Caco-2 (cell line): ENCODE results near the gene CARM1. TPM values are rescaled to one million over a fixed set of nuclear protein-coding genes. Genes with fewer than 3 reads are reported as not detected.

Experiments used
- BruUV-seq: library from RNA; stranded (reverse); fragments of 400-500 nt; replicated peaks from 2 replicates; lab custom pipeline; 2021; lab: Mats Ljungman, UMichigan
- CTCF ChIA-PET: fragments of 300-600 bp; sonication (Branson Sonifier 250); formaldehyde crosslinking; loops from one replicate; lab custom pipeline; 2022; ENCODE audit warnings: antibody characterized with exemption; lab: Charles Lee
- POLR2A ChIA-PET: fragments of 300-600 bp; sonication (Branson Sonifier 250); formaldehyde crosslinking; loops from one replicate; lab custom pipeline; 2022; ENCODE audit warnings: antibody characterized with exemption; lab: Charles Lee
- DNase-seq, 2 experiments: peaks; one replicate each; pipeline versions ENCODE4 v3.0.0 to v3.0.0-alpha.2; 2020 to 2022
- H3K27me3 ChIP-seq: replicated peaks from 2 replicates; pipeline ENCODE4 v1.6.0; 2011; ENCODE audit warnings: low read length; ENCODE audit not compliant: control insufficient read depth, insufficient read depth
- H3K36me3 ChIP-seq: 2 replicates; pipeline ENCODE4 v1.5.1; 2011; ENCODE audit warnings: low read length; ENCODE audit not compliant: control insufficient read depth, insufficient read depth
- H3K4me1 ChIP-seq: fragments of 250-450 bp; sonication (Bioruptor Pico); 2 replicates; pipeline ENCODE4 v1.5.1; 2020; ENCODE audit warnings: mild to moderate bottlenecking
- H3K4me3 ChIP-seq: 2 replicates; pipeline ENCODE4 v1.5.1; 2011; ENCODE audit warnings: low read depth, mild to moderate bottlenecking, control low read depth, low read length
- H3K9me3 ChIP-seq: fragments of 250-450 bp; sonication (Bioruptor Pico); 2 replicates; pipeline ENCODE4 v1.5.1; 2020; ENCODE audit warnings: mild to moderate bottlenecking, moderate library complexity
- H3K27ac Mint-ChIP-seq: one replicate; pipeline ENCODE4 v1.8.0; 2022; ENCODE audit warnings: mixed read lengths; ENCODE audit not compliant: unreplicated experiment
- H3K27me3 Mint-ChIP-seq: one replicate; pipeline ENCODE4 v1.8.0; 2022; ENCODE audit warnings: mixed read lengths; ENCODE audit not compliant: insufficient read depth, unreplicated experiment
- H3K36me3 Mint-ChIP-seq: one replicate; pipeline ENCODE4 v1.8.0; 2022; ENCODE audit warnings: mild to moderate bottlenecking, mixed read lengths; ENCODE audit not compliant: insufficient read depth, unreplicated experiment
- H3K4me1 Mint-ChIP-seq: one replicate; pipeline ENCODE4 v1.8.0; 2022; ENCODE audit warnings: low read depth, mixed read lengths; ENCODE audit not compliant: unreplicated experiment
- H3K4me3 Mint-ChIP-seq: one replicate; pipeline ENCODE4 v1.8.0; 2022; ENCODE audit warnings: mild to moderate bottlenecking, moderate library complexity, mixed read lengths; ENCODE audit not compliant: unreplicated experiment
- H3K9me3 Mint-ChIP-seq: one replicate; pipeline ENCODE4 v1.8.0; 2022; ENCODE audit warnings: mixed read lengths; ENCODE audit not compliant: unreplicated experiment
- CTCF ChIP-seq, 2 experiments: fragments of 200-600 bp in 1 of 2; IDR thresholded peaks; 1 replicate in 1 of 2; 2 replicates in 1 of 2; pipeline versions ENCODE4 v1.5.1 to v1.8.0; 2011 to 2022; ENCODE audit warnings: antibody characterized with exemption in 1 of 2, control low read depth in 1 of 2, inconsistent platforms in 1 of 2, low read depth in 1 of 2, low read length in 1 of 2, mild to moderate bottlenecking in 1 of 2, moderate library complexity in 1 of 2; ENCODE audit not compliant: insufficient read depth in 1 of 2, severe bottlenecking in 1 of 2, unreplicated experiment in 1 of 2
- intact Hi-C: fragments of 100-400 bp; cut with micrococcal nuclease; formaldehyde crosslinking; loops from one replicate; pipeline ENCODE4 v1.10.0; 2022; ENCODE audit not compliant: unreplicated experiment
- total RNA-seq: library from RNA; stranded (reverse); gene quantifications from 2 replicates; pipeline ENCODE4 v1.2.3, GENCODE V29; 2022

Gene CARM1
- total RNA-seq, 1 experiment from 2014 or later, result 97.9 TPM

GRCh38 chr19:10848230-10848856 is 23.0 kb upstream of the CARM1 start, which contains the start of gene C19orf38:
Gene C19orf38, plus strand, starts transcription at chr19:10848415. Its CDS starts 94 bp downstream, at chr19:10848509.
- Mint-ChIP-seq H3K27ac (no peak within 1 kb of the TSS), H3K27me3 (no peaks in the 10 kb centered on the region), H3K4me3 (no peak within 1 kb of the TSS), H3K36me3 (no peaks in the 10 kb centered on the region), H3K9me3 (no peaks in the 10 kb centered on the region), H3K4me1 (no peaks in the 10 kb centered on the region)
- Histone ChIP-seq H3K27me3 (no peaks in the 10 kb centered on the region), H3K36me3 (no peaks in the 10 kb centered on the region), H3K9me3 (no peaks in the 10 kb centered on the region), H3K4me1 (no peaks in the 10 kb centered on the region), H3K4me3 (no peak within 1 kb of the TSS)
- ChIA-PET CTCF (no interaction called here), POLR2A (no interaction called here)
- TF ChIP-seq CTCF (IDR thresholded peaks at IDR 0.05; ENCODE audit: insufficient read depth in 1 of 2, low read depth in 1 of 2, low read length in 1 of 2, severe bottlenecking in 1 of 2, unreplicated experiment in 1 of 2), result no peak
- BruUV-seq, result no TSS peak
- DNase-seq, result no peak
- intact Hi-C loops, result no loop called here

DNA sequence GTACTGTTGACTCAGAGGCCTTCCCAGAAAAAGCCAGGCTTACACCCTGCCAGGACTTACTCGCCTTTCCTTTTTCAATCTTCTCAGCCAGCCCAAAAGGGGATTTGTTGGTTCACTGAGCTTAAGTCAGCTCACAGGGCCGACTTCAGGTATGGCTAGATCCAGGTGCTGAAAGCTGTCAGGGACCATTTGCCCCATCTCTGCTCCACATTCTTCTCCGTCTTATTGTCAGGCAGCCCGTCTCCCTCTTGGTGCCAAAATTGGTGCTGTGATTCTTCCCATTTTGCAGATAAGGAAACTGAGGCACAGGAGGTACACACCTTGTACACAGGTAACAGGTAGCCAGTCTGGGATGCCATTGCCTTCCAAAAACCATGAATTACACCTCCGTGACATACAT is 20.7 kb upstream of the CARM1 start:
- Mint-ChIP-seq H3K9me3 (no peaks in the 10 kb centered on the region), H3K27me3 (no peaks in the 10 kb centered on the region), H3K36me3 (no peaks in the 10 kb centered on the region), H3K27ac (no peak overlapping the region), H3K4me3 (no peak overlapping the region), H3K4me1 (no peaks in the 10 kb centered on the region)
- no TSS peak for BruUV-seq
- H3K4me1 ChIP-seq, result no peaks in the 10 kb centered on the region
- H3K4me3 ChIP-seq, result no peak overlapping the region
- DNase-seq, result no peak
- intact Hi-C loops, result no loop called here
- POLR2A ChIA-PET, result no interaction called here
- H3K36me3 ChIP-seq, result no peaks in the 10 kb centered on the region
- no peaks in the 10 kb centered on the region for H3K9me3 ChIP-seq
- CTCF ChIA-PET, result interaction anchor here (2.0 kb wide), 1 partner anchor 14 kb away, joined by 6 read pairs; no protein-coding TSS in a partner anchor
- TF ChIP-seq CTCF (IDR thresholded peaks at IDR 0.05; ENCODE audit: insufficient read depth in 1 of 2, low read depth in 1 of 2, low read length in 1 of 2, severe bottlenecking in 1 of 2, unreplicated experiment in 1 of 2), result no peak
- H3K27me3 ChIP-seq, result no peaks in the 10 kb centered on the region

GRCh38 chr19:10852098-10852800 is 19.1 kb upstream of the CARM1 start:
- POLR2A ChIA-PET, result no interaction called here
- TF ChIP-seq CTCF (IDR thresholded peaks at IDR 0.05; ENCODE audit: insufficient read depth in 1 of 2, low read depth in 1 of 2, low read length in 1 of 2, severe bottlenecking in 1 of 2, unreplicated experiment in 1 of 2), result no peak
- no peaks in the 10 kb centered on the region for H3K4me1 ChIP-seq
- DNase-seq, result no peak
- H3K36me3 ChIP-seq, result no peaks in the 10 kb centered on the region
- H3K36me3 Mint-ChIP-seq, result no peaks in the 10 kb centered on the region
- H3K9me3 Mint-ChIP-seq, result no peaks in the 10 kb centered on the region
- no peaks in the 10 kb centered on the region for H3K4me1 Mint-ChIP-seq
- no peak overlapping the region for H3K4me3 ChIP-seq
- no peaks in the 10 kb centered on the region for H3K27me3 ChIP-seq
- H3K27ac Mint-ChIP-seq, result no peak overlapping the region
- BruUV-seq, result no TSS peak
- intact Hi-C loops, result no loop called here
- H3K9me3 ChIP-seq, result no peaks in the 10 kb centered on the region
- H3K27me3 Mint-ChIP-seq, result no peaks in the 10 kb centered on the region
- CTCF ChIA-PET, result no interaction called here
- no peak overlapping the region for H3K4me3 Mint-ChIP-seq
